Hematopoietic multipotent progenitor cell treated with erythropoietin and hydrocortisone succinate and interleukin-3 and kit ligand, for 4 days (in vitro differentiated cells): ENCODE results near the gene ABHD6.
"Not testable (repeated sequence)": the region's sequence is repeated elsewhere in the genome, so short reads cannot be mapped to it uniquely, and the experiment has no call there.

Experiments used
- DNase-seq: peaks from one replicate; pipeline ENCODE4 v3.0.0-alpha.2; 2015

The ABHD6 gene

DNA sequence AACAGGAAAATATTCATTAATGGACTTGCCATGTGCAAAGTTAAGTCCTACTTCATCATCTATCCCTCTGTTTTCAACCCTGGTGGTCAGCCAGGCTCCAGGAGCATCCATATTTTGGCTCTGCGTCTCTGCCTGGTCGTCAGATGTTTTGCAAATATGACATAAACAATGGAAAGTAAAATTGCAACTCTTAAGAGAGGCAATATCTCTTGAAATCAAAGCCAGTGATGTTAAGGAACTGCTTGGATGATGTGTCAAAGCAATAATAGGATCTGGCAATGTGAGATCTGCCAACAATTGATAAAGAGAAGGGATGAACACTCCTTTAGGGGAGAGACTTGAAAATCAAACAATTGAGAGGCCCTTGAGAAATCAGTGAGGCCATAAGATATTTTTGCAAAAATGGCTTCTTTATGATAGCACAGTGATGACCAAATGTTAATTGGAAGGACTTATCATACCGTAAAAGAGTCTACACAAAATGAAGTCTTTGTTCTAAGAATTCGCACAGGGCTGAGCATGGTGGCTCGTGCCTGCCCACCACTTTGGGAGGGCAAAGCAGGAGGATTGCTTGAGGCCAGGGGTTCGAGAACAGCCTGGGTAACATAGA, 6.5 kb downstream of the ABHD6 start:
- no peak for DNase-seq

GRCh38 chr3:58246148-58247047, 8.8 kb downstream of the ABHD6 start:
- DNase-seq, result no peak

DNA sequence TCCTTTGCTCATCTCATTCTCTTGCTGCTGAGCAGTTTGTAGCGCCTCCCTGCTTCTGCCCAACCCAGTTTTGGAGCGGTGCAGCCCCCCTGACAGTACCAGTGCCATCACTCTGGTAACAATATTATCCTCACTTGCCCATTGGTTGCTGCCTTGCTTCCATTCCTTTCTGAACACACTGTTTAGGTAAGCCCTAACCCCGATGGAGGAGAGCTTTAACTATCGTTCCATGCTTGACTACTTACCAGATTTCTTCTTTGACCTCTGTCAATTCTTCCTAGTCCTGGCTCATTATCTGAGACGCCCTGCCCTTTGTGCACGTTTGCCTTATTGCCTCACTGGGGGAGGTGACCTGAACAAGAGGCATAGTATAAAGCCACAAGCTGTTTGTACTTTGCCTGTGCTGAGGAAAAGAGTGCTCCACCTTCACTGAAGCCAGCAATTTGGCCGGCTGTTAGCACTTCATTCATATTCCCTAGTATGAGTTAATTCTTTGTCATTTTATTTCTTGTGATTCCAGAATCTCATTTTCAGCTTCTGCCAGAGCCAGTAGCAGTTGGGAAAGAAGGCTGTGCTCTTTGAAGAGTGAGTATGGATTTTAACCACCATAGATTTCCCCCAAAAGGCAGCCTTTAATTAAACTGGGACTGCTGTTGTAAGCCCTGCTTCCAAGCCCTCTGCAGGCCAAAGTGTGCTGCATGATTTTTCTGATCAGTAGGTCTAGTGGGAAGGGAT, 11.9 kb downstream of the ABHD6 start:
- no peak for DNase-seq

- no peak for DNase-seq
These were observed 12.6 kb downstream of the ABHD6 start for GRCh38 chr3:58250093-58250707.

GRCh38 chr3:58251631-58252035, 14.0 kb downstream of the ABHD6 start:
- DNase-seq, result no peak

DNA sequence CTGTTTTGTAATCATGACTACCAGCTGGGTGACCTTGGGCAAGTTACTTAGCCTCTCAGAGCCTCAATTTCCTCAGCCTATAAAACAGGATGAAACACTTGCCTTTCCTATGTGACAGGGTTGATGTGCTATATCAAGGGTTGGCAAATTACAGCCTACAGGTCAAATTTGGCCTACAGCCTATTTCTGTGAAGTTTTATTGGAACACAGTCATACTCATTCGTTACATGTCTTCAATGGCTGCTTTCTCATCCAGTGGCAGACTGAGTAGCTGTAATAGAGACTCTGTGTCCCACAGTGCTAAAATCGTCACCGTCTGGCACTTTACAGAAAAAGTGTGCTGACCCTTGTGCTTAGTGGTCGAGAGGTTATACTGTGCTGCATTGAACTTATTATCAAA, 16.6 kb downstream of the ABHD6 start:
- no peak for DNase-seq

DNA sequence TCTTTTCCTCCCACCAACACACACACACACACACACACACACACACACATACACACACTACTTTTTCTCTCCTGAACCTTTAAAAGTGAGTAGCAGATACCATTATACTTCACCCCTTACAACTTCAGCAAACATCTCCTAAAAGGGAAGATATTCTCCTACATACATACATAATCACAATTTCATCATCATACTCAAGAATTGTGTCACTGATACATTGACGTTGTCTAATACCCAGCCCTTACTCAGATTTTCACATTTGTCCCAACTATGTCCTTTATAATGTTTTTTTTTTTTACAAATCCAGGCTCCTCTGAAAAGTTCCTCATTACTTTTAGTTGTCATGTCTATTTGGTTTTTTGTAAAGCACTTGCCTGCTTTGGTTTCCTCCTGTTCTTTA, 18.5 kb downstream of the ABHD6 start:
- DNase-seq, result no peak

DNA sequence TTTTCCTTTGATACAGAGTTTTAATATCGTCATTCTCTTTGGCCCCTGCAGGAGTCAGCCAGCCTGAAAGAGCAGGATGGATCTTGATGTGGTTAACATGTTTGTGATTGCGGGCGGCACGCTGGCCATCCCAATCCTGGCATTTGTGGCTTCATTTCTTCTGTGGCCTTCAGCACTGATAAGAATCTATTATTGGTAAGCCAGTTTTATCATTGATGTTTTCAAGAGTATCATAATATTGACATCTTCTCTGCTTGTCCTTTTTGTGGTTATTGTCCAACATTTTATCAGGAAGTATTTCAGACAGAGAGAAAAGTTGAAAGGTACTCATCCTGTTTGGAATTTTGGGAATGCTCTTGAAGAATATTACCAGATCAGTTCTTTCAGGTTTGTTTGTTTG, 18.9 kb downstream of the ABHD6 start:
- DNase-seq, result no peak

DNA sequence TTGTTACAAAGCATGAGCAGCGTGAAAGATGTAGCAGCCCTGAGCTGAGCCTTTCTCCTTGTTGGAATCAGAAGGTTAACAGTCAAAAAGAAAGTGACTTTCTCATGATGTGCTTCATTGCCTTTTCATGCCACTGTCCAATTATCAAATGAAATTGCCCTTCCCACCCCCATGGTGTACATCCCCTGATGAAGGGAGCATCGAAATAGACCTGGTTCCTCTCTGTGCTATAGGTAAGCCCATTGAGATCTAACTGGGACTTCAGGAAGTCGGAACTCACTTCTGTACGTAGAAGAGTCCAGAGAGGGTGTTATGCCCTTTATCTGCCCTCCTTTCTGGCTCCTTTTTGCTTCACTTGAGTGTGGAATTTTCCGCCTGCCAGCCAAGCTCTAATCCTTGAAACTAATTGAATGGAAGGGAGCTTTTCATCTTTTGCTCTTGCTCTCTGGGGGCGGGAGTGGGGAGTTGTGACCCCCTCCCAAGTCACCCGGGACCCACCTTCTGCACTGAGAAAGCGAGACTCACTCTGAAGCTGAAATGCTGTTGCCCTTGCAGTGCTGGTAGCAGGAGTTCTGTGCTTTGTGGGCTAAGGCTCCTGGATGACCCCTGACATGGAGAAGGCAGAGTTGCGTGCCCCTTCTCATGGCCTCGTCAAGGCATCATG, 20.9 kb downstream of the ABHD6 start:
- DNase-seq, result no peak

- peak; percentile 15 for DNase-seq
These were observed 22.7 kb downstream of the ABHD6 start for GRCh38 chr3:58260261-58260731.

DNA sequence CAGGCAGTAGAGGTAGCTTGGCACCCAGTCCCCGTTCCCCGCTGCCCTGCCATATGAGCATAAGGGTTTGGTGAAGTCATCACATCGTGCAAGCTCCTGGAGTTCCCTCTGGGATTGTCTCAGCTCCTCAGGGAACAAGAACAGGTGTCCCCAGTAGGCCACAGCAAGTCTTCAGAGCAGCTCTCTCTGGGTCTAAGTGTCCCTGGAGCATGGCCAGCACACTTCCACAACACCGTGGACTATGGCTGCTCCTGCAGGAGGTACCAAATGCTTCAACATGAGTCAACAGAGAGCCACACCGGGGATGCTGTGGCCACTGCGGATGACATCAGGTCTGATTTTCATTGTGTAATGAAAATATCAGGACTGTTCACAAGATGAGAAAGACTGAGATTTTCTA, 23.1 kb downstream of the ABHD6 start:
- no peak for DNase-seq

DNA sequence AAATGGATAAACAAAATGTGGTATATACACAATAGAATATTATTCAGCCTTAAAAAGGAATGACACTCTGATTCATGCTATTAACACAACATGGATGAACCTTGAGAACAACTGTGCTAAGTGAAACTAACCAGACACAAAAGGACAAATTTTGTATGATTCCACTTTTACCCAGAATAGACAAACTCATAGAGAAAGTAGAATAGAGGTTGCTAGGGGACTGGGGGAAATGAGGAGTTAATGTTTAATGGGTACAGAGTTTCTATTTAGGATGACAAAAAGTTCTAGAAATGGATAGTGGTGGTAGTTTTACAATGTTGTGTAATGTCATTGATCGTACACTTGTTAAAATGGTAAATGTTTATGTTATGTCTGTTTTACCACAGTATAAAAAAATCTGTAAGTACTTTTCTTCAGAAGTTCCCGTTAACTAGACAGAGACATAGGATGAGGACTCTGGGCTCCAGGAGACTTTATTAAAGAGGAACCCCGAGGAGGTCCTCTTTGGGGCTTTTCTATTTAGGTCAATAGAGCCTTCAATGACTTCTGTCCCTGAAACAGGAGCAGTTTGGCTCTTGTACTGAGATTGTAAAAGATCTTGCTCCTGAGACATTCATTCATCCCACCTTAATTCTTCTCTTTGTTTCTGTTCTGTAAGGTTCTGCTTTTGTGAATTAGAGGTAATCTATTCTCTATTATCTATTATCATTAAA, 24.5 kb downstream of the ABHD6 start:
- no peak for DNase-seq

- no peak for DNase-seq
These were observed 29.0 kb downstream of the ABHD6 start for GRCh38 chr3:58266577-58266976.

DNA sequence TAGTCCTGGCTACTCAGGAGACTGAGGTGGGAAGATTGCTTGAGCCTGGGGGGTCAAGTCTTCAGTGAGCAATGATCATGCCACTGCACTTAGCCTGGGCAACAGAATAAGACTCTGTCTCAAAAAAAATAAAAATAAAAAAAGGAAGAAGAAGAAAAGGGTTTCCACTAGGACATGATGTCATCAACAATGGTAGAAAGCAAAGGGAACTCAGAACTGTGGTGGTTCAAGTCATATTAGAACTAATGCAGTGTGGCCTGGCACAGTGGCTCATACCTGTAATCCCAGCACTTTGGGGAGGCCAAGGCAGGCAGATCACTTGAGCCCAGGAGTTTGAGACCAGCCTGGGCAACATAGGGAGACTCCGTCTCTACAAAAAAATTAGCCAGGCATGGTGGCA, 30.0 kb downstream of the ABHD6 start:
- not testable (repeated sequence) for DNase-seq

DNA sequence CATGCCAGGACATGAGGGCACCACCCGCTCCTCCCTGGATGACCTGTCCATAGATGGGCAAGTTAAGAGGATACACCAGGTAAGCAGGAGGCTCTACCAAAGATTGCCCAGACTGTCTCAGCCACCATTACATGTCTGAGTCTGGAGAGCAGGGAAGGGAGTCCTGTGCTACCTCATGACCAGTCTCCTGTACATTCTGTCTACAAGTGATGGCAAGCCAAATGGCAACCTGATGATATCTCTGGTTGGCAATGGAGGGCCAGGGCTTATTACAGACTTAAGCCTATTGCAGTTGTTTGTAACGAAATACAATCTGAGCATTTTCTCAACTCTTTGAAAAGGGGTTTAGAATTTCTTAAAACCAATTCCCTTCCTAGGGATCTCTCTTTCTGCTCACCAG, 31.8 kb downstream of the ABHD6 start:
- DNase-seq, result no peak

DNA sequence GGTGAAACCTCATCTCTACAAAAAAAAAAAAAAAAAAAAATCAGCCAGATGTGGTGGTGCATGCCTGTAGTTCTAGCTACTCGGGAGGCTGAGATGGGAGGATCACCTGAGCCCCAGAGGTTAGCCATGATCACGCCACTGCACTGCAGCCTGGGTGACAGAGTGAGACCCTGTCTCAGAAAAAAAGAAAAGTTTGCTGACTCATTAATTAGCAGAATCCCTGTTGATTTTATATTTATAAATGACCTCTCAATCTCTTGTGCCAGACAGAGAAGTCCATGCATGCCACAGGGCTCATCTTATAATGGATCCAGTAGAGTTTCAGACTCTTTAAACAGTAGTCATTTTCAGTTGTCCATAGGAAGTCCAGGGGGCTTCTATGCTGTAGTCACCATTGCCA, 32.9 kb downstream of the ABHD6 start:
- DNase-seq, result no peak

GRCh38 chr3:58271901-58272501, 34.4 kb downstream of the ABHD6 start:
- DNase-seq, result peak; percentile 31

GRCh38 chr3:58272891-58273290, 35.3 kb downstream of the ABHD6 start:
- no peak for DNase-seq

- not testable (repeated sequence) for DNase-seq
These were observed 35.8 kb downstream of the ABHD6 start for GRCh38 chr3:58273362-58273761.

GRCh38 chr3:58274027-58274614, 36.5 kb downstream of the ABHD6 start:
- DNase-seq, result no peak

- DNase-seq, result no peak
These were observed 43.5 kb downstream of the ABHD6 start for GRCh38 chr3:58281069-58281468.
